ENCODE data around the gene GHR.

GHR gene

DNA sequence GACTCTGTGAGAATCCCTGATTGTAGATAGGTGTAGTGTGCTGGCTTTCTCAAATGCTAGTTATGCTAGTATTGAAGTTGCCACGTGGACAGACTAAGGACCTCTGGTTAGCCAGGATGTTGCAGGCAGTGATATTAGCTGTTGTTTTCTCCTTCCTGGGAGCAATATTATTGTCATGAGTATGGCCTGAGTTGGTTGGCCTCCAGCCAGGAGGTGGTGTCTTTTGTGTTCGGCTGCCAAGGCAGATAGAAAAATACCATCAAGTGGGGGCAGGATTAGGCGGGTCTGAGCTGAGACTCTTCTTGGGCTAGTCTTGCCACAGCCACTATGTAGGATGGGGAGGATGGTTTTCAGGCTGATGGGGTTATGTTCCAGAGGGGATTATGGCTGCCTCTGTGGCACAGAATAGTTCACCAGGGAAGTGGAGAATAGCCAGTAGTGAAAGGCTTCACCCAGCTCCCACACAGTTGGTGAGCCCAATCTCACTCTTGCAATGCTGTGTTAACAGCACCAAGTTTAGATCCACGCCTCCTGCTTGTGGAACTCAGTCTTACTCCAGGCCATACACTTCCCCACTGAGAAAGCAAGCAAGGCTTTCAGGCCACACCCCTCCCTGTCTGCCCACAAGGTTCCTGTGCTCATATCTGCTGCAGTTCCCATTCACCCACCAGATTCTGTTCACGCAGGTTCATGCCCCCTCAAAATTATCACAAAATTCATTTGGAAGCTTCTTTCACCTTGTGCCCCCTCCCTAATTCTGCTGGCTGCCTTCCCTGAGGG is 31.2 kb downstream of the GHR start:
- no peak for DNase-seq (ENCODE audit: extremely low read depth, low read depth)

DNA sequence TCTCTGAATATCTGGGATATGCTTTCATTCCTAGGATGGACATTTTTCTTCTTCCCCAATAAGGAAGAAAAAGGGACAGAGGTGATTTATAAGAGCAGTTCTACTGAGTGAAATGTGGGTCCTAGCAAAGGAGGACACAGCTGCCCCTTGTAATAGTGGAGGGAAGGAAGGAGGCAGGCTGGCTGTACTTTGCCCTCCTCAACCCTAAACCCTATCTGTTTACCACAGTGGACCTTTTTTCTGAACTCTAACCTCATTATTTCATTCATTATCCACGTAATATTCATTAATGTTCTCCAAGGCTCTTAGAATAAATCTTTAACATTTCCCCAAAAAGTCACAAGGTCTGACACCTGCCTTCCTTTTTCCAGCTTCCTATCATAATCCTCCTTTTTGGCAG is 37.8 kb downstream of the GHR start:
- no peak overlapping the region for H3K4me3 ChIP-seq (replicated peaks; ENCODE audit: low read depth, low read length)
- TF ChIP-seq, protein P1, sequence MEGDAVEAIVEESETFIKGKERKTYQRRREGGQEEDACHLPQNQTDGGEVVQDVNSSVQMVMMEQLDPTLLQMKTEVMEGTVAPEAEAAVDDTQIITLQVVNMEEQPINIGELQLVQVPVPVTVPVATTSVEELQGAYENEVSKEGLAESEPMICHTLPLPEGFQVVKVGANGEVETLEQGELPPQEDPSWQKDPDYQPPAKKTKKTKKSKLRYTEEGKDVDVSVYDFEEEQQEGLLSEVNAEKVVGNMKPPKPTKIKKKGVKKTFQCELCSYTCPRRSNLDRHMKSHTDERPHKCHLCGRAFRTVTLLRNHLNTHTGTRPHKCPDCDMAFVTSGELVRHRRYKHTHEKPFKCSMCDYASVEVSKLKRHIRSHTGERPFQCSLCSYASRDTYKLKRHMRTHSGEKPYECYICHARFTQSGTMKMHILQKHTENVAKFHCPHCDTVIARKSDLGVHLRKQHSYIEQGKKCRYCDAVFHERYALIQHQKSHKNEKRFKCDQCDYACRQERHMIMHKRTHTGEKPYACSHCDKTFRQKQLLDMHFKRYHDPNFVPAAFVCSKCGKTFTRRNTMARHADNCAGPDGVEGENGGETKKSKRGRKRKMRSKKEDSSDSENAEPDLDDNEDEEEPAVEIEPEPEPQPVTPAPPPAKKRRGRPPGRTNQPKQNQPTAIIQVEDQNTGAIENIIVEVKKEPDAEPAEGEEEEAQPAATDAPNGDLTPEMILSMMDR (IDR thresholded peaks at IDR 0.05; ENCODE audit: low read depth, low read length, missing control alignments): no peak
- DNase-seq (ENCODE audit: extremely low read depth, low read depth): no peak

More for the DNA sequence above, 31.2 kb downstream of the GHR start:
- no peak overlapping the region for H3K4me3 ChIP-seq (replicated peaks; ENCODE audit: low read depth, low read length)
- TF ChIP-seq, protein P1 (IDR thresholded peaks at IDR 0.05; ENCODE audit: low read depth, low read length, missing control alignments): no peak

DNA sequence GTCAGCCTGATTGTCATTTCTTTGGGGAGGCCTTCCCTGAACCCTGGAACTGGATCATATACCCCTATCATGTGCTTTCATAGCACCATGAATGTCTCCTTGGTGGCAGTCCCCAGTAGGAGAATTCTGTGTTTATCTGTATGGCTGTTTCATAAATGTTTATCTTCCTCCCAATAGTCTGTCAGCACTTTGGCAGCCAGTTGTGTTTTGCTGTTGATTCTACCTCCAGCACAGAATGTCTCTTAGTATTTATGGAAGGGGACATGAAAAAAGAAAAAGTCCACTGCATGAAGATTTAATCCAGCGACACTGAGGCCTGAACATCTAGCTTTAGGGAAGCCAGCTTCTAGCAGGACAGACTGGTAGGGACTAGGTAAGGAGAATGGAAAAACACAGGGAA is 38.3 kb downstream of the GHR start:
- DNase-seq (ENCODE audit: extremely low read depth, low read depth): no peak
- no peak overlapping the region for H3K4me3 ChIP-seq (replicated peaks; ENCODE audit: low read depth, low read length)
- TF ChIP-seq, protein P1 (IDR thresholded peaks at IDR 0.05; ENCODE audit: low read depth, low read length, missing control alignments): no peak

DNA sequence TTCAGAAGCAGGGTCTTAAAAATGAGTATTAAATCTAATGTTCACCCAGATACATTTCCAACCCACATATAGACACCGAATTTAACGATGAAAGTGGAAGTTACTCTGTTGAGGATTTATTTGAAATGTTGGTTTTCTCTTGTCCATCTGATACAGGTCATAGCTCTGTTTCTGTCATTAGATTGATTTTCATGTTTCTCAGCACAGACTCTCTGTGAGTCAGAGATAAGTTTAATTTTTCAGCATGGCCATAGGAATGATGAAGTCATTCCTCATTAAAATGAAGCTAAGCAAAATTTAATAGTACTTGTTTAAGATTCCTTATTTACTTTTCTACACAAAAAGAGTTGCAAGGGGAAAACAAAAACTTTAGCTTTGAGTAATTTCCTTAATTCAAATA is 38.8 kb downstream of the GHR start:
- H3K4me3 ChIP-seq (replicated peaks; ENCODE audit: low read depth, low read length): no peak overlapping the region
- no peak for DNase-seq (ENCODE audit: extremely low read depth, low read depth)
- TF ChIP-seq, protein P1 (IDR thresholded peaks at IDR 0.05; ENCODE audit: low read depth, low read length, missing control alignments): no peak

DNA sequence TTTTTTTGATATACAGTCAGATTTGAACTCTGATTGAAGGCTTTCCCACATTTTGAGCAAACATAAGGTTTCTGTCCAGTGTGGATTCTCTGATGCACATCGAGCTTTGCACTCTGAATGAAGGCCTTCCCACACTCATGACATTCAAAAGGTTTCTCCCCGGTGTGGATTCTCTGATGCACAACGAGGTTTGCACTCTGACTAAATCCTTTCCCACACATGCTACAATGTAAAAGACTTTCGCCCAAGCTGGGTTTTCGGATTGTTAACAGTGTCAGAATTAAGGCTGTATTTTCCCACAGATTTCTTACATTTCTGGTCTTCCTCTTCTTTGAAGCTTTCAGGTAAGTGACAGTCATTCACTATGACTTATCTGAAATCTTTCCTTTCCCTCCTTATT is 44.3 kb downstream of the GHR start:
- TF ChIP-seq, protein P1 (IDR thresholded peaks at IDR 0.05; ENCODE audit: low read depth, low read length, missing control alignments): no peak
- no peak for DNase-seq (ENCODE audit: extremely low read depth, low read depth)
- H3K4me3 ChIP-seq (replicated peaks; ENCODE audit: low read depth, low read length): no peak overlapping the region

DNA sequence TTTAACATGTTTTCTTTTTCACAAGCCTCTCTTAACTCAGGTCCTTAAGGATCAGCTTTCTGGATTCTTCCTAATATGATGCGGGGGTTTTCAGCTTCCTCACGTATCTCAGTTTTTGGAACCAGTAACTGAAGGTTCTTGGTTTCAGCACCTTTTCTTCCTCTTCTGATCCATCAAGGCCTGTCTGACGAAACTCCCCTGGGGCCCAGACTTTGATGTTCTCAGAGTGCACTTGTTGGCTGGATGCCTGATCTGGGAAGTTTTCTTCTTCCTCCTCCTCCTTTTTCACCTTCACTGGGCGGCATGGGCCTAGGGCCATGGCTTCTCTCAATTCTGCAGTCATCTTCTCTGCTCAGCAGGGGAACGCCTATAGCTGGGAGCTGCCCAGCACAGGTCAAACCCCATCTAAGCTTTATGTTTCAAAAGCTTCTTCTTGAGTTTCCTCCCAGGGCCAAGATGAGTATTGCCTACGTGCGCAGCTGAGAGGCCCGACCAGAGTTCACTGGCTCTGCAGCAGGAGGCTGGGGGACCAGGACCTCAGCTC is 44.8 kb downstream of the GHR start:
- TF ChIP-seq, protein P1 (IDR thresholded peaks at IDR 0.05; ENCODE audit: low read depth, low read length, missing control alignments): no peak

More for the DNA sequence above, 44.8 kb downstream of the GHR start:
- no peak overlapping the region for H3K4me3 ChIP-seq (replicated peaks; ENCODE audit: low read depth, low read length)
- no peak for DNase-seq (ENCODE audit: extremely low read depth, low read depth)
